HG03175 (cell line): Measurements from ENCODE around the gene DYDC1.
"Not testable (repeated sequence)": the region's sequence is repeated elsewhere in the genome, so short reads cannot be mapped to it uniquely, and the experiment has no call there.

Source experiments
- ATAC-seq: cut with Tn5 transposase; IDR thresholded peaks from one replicate; pipeline ENCODE4 v1.9.1; 2021; ENCODE audit warnings: mild to moderate bottlenecking, moderate library complexity; ENCODE audit not compliant: unreplicated experiment

Gene DYDC1

DNA sequence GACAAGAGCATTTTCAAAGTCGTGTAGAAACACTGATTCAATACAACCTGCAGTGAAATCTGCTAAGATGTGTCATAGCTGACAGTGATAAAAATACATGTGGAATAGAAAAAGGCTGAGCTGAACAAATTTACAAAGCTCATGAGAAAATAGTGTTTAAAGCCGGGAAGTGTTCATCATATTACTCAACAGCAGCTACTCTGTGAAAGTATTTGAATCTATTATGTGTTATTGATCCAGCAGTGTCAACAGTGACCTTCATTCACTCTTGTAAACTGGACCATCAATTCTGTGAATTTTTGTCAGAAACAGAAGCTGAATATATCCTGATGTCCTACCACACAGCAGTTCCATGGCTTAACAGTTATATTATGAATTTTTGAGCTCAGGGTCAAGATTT lies 11.6 kb downstream of the DYDC1 start:
- no peak for ATAC-seq

GRCh38 chr10:80344276-80344675 lies 12.3 kb downstream of the DYDC1 start:
- ATAC-seq, result no peak

GRCh38 chr10:80333983-80334382 lies 22.6 kb downstream of the DYDC1 start:
- ATAC-seq, result no peak

DNA sequence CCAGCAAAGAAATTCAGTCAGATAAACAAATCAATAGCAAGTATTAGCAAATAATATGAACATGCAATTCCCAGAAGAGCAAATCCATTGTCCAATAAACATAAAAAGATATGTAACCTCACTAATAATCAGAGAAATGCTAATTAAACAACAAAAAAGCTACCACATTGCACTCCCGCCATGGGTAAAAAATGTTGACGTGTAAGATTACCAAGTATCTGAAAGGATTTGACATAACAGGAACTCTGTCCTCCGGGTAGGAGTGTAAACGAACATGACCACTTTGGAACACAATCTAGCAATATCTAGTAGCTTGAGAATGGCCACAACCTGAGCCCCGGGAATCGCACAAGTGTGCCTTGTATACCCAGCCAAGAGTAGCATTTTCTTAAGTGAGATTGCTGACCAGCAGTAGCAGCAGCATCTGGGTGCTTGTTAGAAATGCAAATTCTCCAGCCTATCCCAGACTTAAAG lies 31.6 kb downstream of the DYDC1 start:
- ATAC-seq, result no peak

DNA sequence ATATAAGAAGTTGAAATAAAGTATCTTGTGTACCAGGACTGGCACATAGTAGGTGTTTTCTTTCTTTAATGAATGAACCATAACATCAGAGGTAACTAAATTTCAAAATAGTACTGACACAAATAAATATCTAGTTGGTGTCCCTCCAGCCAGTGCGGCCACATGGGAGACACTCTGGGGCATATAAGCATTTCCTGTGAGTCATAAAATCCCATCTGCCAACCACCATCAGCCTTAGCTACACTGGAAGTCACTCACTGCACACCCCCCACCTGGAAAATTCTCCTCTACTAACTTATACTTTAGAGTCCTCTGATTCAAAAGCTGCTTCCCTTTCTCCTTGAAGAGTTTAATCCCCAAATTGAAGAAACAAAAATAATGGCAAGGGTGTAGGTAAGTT lies 32.5 kb downstream of the DYDC1 start:
- no peak for ATAC-seq

GRCh38 chr10:80323311-80323710 lies 33.2 kb downstream of the DYDC1 start:
- no peak for ATAC-seq

DNA sequence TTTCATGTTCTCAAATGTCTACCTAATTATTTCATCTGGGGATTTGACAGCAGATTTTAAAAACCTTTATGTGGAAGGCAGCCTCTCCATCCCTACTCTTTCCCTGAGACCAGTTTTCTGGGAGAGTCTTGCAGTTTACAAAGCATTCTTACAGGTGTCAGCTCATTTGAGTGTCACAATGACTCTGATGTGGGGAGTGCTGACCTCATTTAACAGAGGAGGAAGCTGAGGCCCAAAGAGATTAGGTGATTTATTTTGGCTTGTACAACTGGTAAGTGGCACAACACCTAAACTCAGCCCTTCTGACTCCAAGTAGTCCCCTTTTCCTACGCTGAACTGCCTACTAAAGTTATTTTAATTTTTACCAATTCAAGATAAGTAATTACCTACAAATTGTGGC lies 33.8 kb downstream of the DYDC1 start:
- no peak for ATAC-seq

GRCh38 chr10:80322158-80322557 lies 34.4 kb downstream of the DYDC1 start:
- no peak for ATAC-seq

DNA sequence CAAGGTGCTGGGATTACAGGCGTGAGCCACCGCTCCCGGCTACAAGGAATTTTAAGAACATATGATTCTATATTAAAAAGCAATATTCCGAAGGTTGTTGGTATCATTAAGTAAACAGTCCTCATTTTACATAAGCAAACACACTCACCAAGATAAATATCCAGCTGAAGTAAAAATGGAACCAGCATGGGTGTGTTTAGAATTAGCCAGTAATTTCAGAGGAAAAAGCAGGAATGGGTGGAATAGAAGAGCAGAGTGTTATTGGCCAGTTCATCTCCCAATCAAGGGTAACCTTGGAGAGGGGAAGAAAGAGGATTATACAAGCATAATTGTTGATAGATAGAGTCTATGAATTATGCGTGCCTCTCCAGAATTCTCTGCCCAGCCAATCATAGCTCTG lies 35.4 kb downstream of the DYDC1 start:
- no peak for ATAC-seq

GRCh38 chr10:80320377-80320776 lies 36.2 kb downstream of the DYDC1 start:
- ATAC-seq, result no peak

GRCh38 chr10:80319725-80320290 lies 36.7 kb downstream of the DYDC1 start:
- no peak for ATAC-seq

DNA sequence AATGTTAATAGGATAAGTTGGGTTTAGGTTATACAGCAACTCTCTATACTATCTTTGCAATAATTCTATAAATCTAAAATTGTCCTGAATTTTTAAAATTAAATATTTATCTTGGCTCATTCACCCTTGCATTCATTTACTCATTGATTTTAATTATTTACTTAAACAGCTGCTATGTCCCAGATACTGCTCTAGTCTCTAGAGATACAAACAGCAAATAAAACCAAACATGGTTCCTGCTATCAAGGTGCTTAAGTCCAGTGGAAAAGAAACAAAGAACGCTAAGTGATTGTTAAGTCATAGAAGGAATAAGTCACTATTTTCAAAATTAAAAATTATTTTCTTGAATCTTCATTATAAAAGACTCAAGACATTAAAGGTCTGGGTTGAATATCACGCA lies 37.2 kb downstream of the DYDC1 start:
- no peak for ATAC-seq

DNA sequence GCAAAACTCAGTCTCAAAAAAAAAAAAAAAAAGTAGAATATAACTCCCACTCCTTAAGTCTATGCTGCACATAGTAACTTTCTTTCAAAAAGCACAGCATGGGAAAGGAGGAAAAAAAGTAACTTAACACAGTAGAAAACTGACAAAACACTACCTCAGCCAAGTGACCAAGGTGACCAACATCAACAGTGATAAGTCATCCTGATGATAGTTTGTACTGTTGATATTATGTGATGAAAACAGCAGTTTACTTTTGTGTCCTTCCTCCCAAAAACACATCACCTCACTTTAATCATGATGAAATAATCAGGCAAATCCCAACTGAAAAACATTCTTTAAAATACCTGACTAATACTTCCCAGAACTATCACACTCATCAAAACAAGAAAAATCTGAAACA lies 37.8 kb downstream of the DYDC1 start:
- ATAC-seq, result no peak

- no peak for ATAC-seq
Observed at GRCh38 chr10:80315391-80315790, 41.2 kb downstream of the DYDC1 start.

- no peak for ATAC-seq
Observed at GRCh38 chr10:80313523-80313922, 43.0 kb downstream of the DYDC1 start.

GRCh38 chr10:80305989-80306388 lies 50.6 kb downstream of the DYDC1 start:
- ATAC-seq, result not testable (repeated sequence)

DNA sequence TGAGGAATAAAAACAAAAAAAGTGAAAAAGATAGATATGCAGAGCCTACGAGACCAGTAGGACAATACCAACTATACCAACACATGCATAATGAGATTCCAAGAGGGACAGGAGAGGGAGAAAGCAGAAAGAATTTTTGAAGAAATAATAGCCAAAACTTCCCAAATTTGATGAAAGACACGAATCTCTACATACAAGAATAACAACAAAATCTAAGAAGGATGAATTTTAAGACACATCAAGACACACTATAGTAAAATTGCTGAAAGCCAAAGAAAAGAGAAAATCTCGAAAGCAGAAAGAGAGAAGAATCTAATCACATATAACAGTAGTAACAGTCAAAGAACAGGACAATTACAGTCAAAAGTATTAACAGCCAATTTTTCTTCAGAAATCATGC lies 59.6 kb downstream of the DYDC1 start:
- ATAC-seq, result no peak

DNA sequence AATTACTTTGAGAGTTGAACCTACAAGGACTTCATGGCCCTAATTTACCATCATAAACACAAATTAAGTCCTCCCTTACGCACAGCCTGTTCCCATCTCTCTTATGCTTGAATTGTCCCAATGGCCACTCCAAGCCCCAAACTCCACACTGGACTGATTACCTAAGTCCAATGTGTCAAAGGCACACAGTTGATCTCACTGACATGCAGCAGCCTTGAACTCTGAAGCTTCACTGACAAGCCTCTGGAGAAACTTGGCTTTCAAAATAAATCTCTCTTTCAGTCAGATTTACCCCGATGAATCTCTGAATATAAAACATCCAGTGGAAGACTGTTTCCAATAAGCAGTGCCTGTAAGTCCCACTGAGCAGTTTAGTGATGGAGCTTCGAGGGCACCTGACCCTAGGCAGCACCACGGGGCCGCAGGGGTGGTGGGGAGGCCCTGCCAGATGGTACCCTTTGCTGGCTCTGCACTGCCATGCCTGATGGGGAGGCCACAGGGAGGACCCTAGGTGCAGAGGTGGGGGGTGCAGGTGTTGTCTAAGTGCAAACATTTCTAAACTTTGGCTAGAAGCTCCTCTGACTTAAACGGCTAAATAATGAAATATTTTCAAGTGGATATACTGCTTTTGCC lies 63.8 kb downstream of the DYDC1 start:
- ATAC-seq, result no peak

- ATAC-seq, result no peak
Observed at GRCh38 chr10:80290474-80291220, 65.9 kb downstream of the DYDC1 start.

DNA sequence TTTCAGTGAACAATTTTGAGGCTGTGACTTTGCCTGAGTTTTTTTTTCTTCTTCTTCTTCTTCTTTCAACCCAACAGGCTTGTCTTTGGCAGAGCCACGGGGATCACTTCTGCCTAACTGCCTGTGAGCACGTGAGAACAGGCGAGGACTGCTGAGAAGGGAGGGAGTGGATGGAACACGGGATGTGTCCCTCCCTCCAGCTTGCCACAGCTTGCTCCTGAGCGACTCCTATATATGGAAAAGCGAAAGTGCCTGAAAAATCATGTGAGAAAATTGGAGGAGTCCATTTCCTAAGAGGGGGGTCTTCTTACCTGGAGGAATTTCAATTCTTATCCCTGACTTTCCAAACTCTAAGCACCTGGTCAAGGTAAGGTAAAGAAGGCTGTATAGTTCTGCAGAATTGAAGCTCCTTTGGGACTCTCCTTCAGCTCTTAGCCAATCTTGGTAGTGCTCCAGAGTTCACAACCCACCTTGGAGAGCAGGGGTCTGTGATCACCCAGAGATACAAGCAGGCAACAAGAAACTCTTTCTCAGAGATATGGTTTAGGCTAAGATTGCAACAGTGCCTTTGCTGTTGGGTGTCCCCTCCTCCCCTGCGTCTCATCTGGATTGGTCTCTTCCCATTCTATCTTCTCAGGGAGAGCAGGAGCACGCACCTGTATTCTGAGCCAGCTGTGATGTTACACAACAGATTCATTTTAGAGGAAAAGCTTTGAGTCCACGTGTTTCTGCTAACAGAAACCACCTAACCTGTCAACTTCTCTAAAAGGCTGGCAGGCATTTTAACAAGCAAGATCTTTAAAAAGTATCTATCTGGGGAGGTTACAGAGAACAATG lies 66.9 kb downstream of the DYDC1 start, which contains the start of gene MAT1A:
MAT1A (minus strand) TSS at position 208 of the 837 bp plus-strand sequence. CDS start 235 bp downstream, outside the sequence.
- no peak for ATAC-seq

GRCh38 chr10:80288849-80289248 lies 67.7 kb downstream of the DYDC1 start:
- ATAC-seq, result no peak
